Peyer's patch (tissue), 4 donors: ENCODE data around the gene TAGLN3. TPM values are rescaled to one million over a fixed set of nuclear protein-coding genes. Genes with fewer than 3 reads are reported as not detected.
"Not testable (repeated sequence)": the region's sequence is repeated elsewhere in the genome, so short reads cannot be mapped to it uniquely, and the experiment has no call there.

Source experiments
- DNase-seq, 3 donors: peaks; one replicate each; pipeline ENCODE4 v3.0.0-alpha.2; 2017 to 2019
- H3K27ac ChIP-seq, 4 donors: fragments of 200-600 bp; sonication (generic); one replicate each; pipeline ENCODE4 v1.5.1; 2016 to 2019
- H3K27me3 ChIP-seq, 2 donors: fragments of 200-600 bp; sonication (generic); one replicate each; pipeline ENCODE4 v1.5.1; 2019
- H3K36me3 ChIP-seq, 3 donors: fragments of 200-600 bp; sonication (generic); one replicate each; pipeline ENCODE4 v1.5.1; 2016 to 2019
- H3K4me1 ChIP-seq, 4 donors: fragments of 200-600 bp; sonication (generic); one replicate each; pipeline ENCODE4 v1.5.1; 2016 to 2019
- H3K4me3 ChIP-seq, 4 donors: fragments of 200-600 bp; sonication (generic); 1 replicate in 3 of 4; 2 replicates in 1 of 4; pipeline ENCODE4 v1.5.1; 2016 to 2019; ENCODE audit warnings: mild to moderate bottlenecking in 1 of 4
- H3K9me3 ChIP-seq, 4 donors: fragments of 200-600 bp; sonication (generic); one replicate each; pipeline ENCODE4 v1.5.1; 2016 to 2019; ENCODE audit warnings: mild to moderate bottlenecking in 1 of 4
- CTCF ChIP-seq, 6 experiments: fragments of 450-650 bp in 4 of 6; fragments of 200-600 bp in 2 of 6; sonication (generic) in 1 of 6; IDR thresholded peaks; one replicate each; pipeline ENCODE4 v1.5.1; 2017 to 2019; ENCODE audit warnings: antibody characterized with exemption in 6 of 6, mild to moderate bottlenecking in 3 of 6, moderate library complexity in 1 of 6
- POLR2A ChIP-seq, 2 donors: fragments of 450-650 bp; IDR thresholded peaks; one replicate each; pipeline ENCODE4 v1.5.1; 2017; ENCODE audit warnings: antibody characterized with exemption in 2 of 2, mild to moderate bottlenecking in 2 of 2, moderate library complexity in 2 of 2
- total RNA-seq, 4 donors: library from RNA; depleted of rRNA; stranded (reverse); fragments of >200 nt; gene quantifications; one replicate each; pipeline ENCODE4 v1.1.0, GENCODE V29; 2016

TAGLN3 gene
- total RNA-seq, 4 donors from 2014 or later, result 1.1 TPM; not detected in 3

GRCh38 chr3:112034436-112034835 is 35.7 kb downstream of the TAGLN3 start, which contains the start of gene TMPRSS7:
TMPRSS7 (plus strand) TSS chr3:112034736; CDS start chr3:112034846, 110 bp downstream.
- Histone ChIP-seq H3K4me1 (no peaks in the 10 kb centered on the region), H3K9me3 (no peaks in the 10 kb centered on the region), H3K4me3 (no peak within 1 kb of the TSS), H3K27ac (no peak within 1 kb of the TSS), H3K36me3 (no peaks in the 10 kb centered on the region), H3K27me3 (no peaks in the 10 kb centered on the region)
- DNase-seq, result no peak
- no peak for TF ChIP-seq POLR2A (IDR thresholded peaks at IDR 0.05)
- TF ChIP-seq CTCF (IDR thresholded peaks at IDR 0.05), result no peak

- H3K4me3 ChIP-seq, result no peak overlapping the region
- H3K27ac ChIP-seq, result no peak overlapping the region
- H3K9me3 ChIP-seq, result no peaks in the 10 kb centered on the region
- TF ChIP-seq CTCF (IDR thresholded peaks at IDR 0.05) (no peak), POLR2A (IDR thresholded peaks at IDR 0.05) (no peak)
- H3K4me1 ChIP-seq, result no peaks in the 10 kb centered on the region
- no peaks in the 10 kb centered on the region for H3K27me3 ChIP-seq
- H3K36me3 ChIP-seq, result no peaks in the 10 kb centered on the region
- DNase-seq, result no peak
Measured at GRCh38 chr3:112035241-112035640, 36.5 kb downstream of the TAGLN3 start.

- H3K27me3 ChIP-seq, H3K4me3 ChIP-seq, DNase-seq, H3K9me3 ChIP-seq, H3K36me3 ChIP-seq, H3K4me1 ChIP-seq, H3K27ac ChIP-seq: not testable (repeated sequence)
Measured at GRCh38 chr3:112037194-112037593, 38.5 kb downstream of the TAGLN3 start.

- Histone ChIP-seq H3K9me3 (no peaks in the 10 kb centered on the region), H3K27me3 (no peaks in the 10 kb centered on the region), H3K27ac (no peak overlapping the region), H3K4me3 (no peak overlapping the region), H3K4me1 (no peaks in the 10 kb centered on the region), H3K36me3 (no peaks in the 10 kb centered on the region)
- DNase-seq, result no peak
- no peak for TF ChIP-seq CTCF (IDR thresholded peaks at IDR 0.05)
- no peak for TF ChIP-seq POLR2A (IDR thresholded peaks at IDR 0.05)
Measured at GRCh38 chr3:112038863-112039262, 40.1 kb downstream of the TAGLN3 start.

GRCh38 chr3:112041321-112041720 is 42.6 kb downstream of the TAGLN3 start:
- H3K9me3 ChIP-seq, result no peaks in the 10 kb centered on the region
- H3K27me3 ChIP-seq, result no peaks in the 10 kb centered on the region
- TF ChIP-seq CTCF (IDR thresholded peaks at IDR 0.05), result no peak
- TF ChIP-seq POLR2A (IDR thresholded peaks at IDR 0.05), result no peak
- H3K36me3 ChIP-seq, result no peaks in the 10 kb centered on the region
- DNase-seq, result no peak
- H3K27ac ChIP-seq, result no peak overlapping the region
- no peaks in the 10 kb centered on the region for H3K4me1 ChIP-seq
- no peak overlapping the region for H3K4me3 ChIP-seq

- TF ChIP-seq CTCF (IDR thresholded peaks at IDR 0.05), result no peak
- no peak for TF ChIP-seq POLR2A (IDR thresholded peaks at IDR 0.05)
- no peaks in the 10 kb centered on the region for H3K36me3 ChIP-seq
- no peak overlapping the region for H3K4me3 ChIP-seq
- no peaks in the 10 kb centered on the region for H3K27me3 ChIP-seq
- H3K9me3 ChIP-seq, result no peaks in the 10 kb centered on the region
- DNase-seq, result no peak
- H3K4me1 ChIP-seq, result no peaks in the 10 kb centered on the region
- no peak overlapping the region for H3K27ac ChIP-seq
Measured at GRCh38 chr3:112042842-112043280, 44.1 kb downstream of the TAGLN3 start.
